Embryonic facial prominence (tissue), 1 donor: ENCODE measurements around the gene RALGAPA1.
"Not testable (repeated sequence)": the region's sequence is repeated elsewhere in the genome, so short reads cannot be mapped to it uniquely, and the experiment has no call there.

Experiments used
- DNase-seq: peaks from one replicate; pipeline ENCODE4 v3.0.0-alpha.2; 2016; ENCODE audit errors: extremely low spot score

The RALGAPA1 gene

GRCh38 chr14:35699791-35700444 lies 109.2 kb downstream of the RALGAPA1 start:
- DNase-seq, result no peak

GRCh38 chr14:35696575-35696974 lies 112.5 kb downstream of the RALGAPA1 start:
- no peak for DNase-seq

DNA sequence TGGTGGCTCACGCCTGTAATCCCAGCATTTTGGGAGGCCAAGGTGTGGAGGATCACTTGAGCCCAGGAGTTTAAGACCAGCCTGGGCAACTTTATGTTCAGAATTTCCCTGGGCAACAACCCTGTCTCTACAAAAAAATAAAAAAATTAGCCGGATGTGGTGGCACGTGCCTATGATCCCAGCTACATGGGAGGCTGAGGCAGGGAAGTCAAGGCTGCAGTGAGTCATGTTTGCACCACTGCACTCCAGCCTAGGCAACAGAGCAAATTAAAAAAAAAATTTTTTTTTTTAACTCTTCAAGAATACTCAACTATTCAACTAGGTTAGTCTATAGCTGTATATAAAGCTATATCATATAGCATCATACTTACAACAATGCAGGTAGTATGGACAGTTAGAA lies 113.0 kb downstream of the RALGAPA1 start:
- no peak for DNase-seq

DNA sequence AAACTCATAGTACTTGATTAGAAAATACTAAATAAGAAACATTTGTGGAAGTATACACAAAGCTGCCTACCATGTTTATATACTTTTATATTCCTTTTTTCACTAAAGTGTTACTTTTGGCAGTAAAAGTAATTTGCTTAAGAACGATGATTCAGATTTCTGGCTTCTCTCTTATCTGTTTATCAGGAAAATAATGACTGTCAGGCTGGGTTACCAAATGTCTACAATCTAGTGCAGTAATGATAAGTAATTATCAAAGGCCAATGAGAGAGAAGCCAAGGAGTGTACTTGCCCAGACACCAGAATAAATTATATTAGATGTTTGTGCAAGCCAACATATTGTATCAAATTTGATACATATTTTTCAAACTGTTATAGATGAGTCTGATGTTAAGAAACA lies 113.4 kb downstream of the RALGAPA1 start:
- no peak for DNase-seq

DNA sequence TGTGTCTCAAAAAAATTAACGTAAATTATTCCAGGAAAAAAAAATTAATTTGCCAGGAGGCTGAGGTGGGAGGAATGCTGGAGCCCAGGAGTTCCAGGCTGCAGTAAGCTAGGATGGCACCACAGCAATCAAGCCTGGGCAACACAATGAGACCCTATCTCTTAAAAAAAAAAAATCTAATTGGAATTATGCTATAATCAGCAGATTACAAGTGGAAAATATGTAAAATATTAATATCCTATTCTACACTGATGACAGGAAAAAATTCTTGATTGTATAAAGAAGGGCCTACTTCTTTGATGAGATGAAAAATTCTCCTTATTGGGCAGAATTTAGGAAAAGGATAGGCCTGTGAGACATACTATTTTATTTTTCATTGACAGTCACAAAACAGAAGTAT lies 114.0 kb downstream of the RALGAPA1 start:
- DNase-seq, result no peak

- no peak for DNase-seq
These were observed 120.1 kb downstream of the RALGAPA1 start for GRCh38 chr14:35689000-35689460.

- no peak for DNase-seq
These were observed 120.8 kb downstream of the RALGAPA1 start for GRCh38 chr14:35688126-35688826.

DNA sequence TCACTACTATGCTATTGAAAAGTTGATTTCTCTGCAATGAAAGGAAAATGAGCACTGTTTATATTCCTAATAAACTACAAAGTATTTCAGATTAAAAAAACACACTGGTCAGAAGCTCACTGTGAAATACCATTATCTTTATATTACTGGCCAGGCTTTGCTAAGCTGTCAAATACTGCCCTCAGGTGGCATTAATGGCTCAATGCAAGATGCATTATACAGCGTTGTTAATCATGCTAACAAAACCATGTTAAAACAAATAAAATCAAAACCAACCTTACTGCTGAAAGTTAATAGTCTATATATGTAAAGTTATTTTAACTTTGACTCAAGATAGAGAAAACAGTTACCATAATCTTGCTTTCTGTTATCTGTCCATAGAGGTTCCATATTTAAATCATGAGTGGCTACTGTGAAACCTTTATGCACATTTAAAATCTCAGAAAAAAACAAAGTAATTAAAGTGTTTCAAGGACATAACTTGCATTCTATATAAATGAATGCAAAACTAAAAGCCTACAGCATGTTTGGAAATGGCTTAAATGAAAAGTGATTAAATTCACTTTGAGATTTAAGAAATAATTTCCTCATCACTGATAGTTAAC lies 121.7 kb downstream of the RALGAPA1 start:
- DNase-seq, result no peak

DNA sequence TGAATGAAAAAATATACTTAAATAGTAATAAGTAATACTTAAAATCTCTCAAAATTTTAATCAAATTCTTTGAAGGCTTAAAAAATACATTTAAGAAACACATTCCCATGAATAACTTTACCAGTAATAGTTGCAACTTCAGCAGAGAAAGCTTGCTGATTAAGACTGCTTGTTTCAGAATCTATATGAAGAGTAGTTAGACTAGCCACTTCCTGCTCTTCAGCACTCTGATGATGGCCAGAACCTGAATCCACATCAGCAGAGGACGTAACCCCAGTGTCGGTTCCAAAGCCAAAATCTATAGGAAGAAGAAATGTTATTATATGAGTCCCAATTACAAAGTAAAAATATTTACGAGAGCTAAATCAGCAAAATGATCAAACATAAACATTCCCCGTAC lies 125.4 kb downstream of the RALGAPA1 start:
- not testable (repeated sequence) for DNase-seq

DNA sequence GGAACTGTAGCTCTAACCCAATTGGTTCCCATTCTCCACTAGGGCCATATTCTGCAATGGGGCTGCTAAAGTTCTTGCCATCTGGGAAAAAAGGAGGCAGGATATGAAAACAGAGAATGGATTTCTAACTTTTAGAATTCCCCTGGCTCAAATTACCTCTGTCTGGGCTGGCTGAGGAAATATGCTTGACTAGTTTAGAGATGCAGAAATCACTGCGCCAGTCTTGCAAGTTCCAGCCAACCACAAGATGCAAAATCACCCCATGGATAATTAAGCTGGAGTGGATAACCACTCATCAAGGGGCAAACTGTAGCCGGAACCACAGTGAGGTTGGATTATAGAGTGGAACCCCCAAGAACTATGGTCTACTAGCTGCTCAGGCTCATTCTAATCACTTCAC lies 126.3 kb downstream of the RALGAPA1 start:
- no peak for DNase-seq

- no peak for DNase-seq
These were observed 130.6 kb downstream of the RALGAPA1 start for GRCh38 chr14:35678403-35679028.

GRCh38 chr14:35669782-35670181 lies 139.3 kb downstream of the RALGAPA1 start:
- DNase-seq, result peak; percentile 12

DNA sequence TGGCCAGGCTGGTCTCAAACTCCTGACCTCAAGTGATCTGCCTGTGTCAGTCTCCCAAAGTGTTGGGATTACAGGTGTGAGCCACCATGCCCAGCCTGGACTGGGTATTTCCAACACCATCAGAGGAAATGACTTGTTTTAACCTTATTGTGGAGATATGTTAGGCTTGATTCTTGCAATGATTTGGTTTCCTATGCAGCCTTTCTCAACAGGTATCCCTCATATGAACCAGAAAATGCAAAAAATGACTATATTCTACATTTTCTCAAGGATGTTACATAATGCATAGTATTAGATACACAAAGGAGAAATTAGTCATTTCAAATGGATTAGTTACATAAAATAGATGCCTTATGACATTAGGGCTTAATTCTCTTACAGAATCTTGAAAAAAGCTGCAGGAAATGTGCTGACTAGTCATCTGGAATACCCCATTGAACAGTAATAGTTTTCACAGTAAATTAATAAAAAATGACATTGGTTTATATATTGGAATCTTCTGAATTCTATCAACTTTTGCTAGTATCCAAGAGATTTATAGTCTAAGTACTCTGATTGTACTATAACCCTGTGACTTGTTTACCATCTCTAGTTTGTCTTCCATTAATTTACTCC lies 142.6 kb downstream of the RALGAPA1 start:
- no peak for DNase-seq

- DNase-seq, result no peak
These were observed 147.2 kb downstream of the RALGAPA1 start for GRCh38 chr14:35661875-35662274.

- no peak for DNase-seq
These were observed 156.1 kb downstream of the RALGAPA1 start for GRCh38 chr14:35653045-35653444.

DNA sequence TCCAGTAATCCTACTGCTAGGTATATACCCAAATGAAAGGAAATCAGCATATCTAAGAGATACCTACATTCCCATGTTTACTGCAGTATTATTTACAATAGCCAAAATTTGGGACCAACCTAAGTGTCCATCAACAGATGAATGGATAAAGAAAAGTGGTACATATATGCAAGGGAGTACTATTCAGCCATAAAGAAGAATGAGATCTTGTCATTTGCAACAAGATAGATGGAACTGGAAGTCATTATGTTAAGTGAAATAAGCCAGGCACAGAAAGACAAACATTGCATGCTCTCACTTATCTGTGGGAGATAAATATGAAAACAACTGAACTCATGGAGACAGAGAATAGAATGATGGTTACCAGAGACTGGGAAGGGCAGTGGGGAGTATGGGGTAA lies 165.6 kb downstream of the RALGAPA1 start:
- no peak for DNase-seq

GRCh38 chr14:35637851-35638250 lies 171.2 kb downstream of the RALGAPA1 start:
- no peak for DNase-seq

DNA sequence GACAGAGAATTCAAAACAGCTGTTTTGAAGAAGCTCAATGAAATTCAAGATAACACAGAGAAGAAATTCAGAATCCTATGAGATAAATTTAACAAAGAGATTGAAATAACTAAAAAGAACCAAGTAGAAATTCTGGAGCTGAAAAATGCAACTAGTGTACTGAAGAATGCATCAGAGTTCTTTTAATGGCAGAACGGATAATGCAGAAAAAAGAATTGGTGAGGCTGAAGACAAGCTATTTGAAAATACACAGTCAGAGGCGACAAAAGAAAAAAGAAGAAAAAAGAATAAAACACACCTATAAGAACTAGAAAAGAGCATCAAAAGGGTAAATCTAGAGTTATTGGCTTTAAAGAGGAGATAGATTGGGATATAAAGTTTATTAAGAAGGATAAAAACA lies 171.8 kb downstream of the RALGAPA1 start:
- DNase-seq, result no peak

DNA sequence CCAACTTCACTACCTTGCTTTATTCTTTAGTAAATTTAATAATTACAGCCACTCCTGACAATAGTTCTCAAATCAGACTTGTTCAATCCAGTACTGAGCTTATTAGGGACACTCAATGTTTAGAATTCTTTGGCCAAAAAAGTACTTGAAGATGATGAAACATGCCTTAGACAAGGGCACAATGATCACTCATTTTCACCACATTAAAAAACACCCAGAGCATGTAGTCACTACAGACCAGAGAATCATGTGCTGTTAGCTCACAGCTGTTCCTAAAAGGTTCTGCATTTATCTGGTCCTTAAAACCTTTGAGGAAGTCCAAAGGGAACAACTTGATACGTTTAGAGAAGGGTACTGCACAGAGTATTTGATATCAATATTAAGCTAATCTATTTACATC lies 176.4 kb downstream of the RALGAPA1 start:
- no peak for DNase-seq

GRCh38 chr14:35632271-35632670 lies 176.8 kb downstream of the RALGAPA1 start:
- DNase-seq, result no peak

GRCh38 chr14:35631071-35631805 lies 177.9 kb downstream of the RALGAPA1 start:
- DNase-seq, result no peak
